Heart right ventricle (tissue), 16 donors: ENCODE measurements around the gene SPAM1. TPM values are rescaled to one million over a fixed set of nuclear protein-coding genes. Genes with fewer than 3 reads are reported as not detected.

ENCODE experiments used
- ATAC-seq, 8 donors: fragments of 200-7000 bp; cut with Tn5 transposase; one replicate each; pipeline ENCODE4 v1.9.1; 2020; ENCODE audit warnings: mild to moderate bottlenecking in 8 of 8, moderate library complexity in 8 of 8, moderate number of reproducible peaks in 1 of 8
- DNase-seq, 2 donors: peaks; one replicate each; pipeline ENCODE4 v3.0.0-alpha.2; 2020
- H3K27ac ChIP-seq, 10 donors: fragments of 200-600 bp; sonication (generic) in 2 of 10; one replicate each; pipeline versions ENCODE4 v1.5.0 to v1.8.0; 2020 to 2022; ENCODE audit warnings: mild to moderate bottlenecking in 3 of 10
- H3K27me3 ChIP-seq, 7 donors: fragments of 200-600 bp; one replicate each; pipeline ENCODE4 v1.8.0; 2021 to 2022; ENCODE audit warnings: mild to moderate bottlenecking in 2 of 7
- H3K36me3 ChIP-seq, 9 donors: fragments of 200-600 bp; sonication (generic) in 1 of 9; one replicate each; pipeline versions ENCODE4 v1.5.0 to v1.8.0; 2020 to 2022; ENCODE audit warnings: mild to moderate bottlenecking in 2 of 9
- H3K4me1 ChIP-seq, 9 donors: fragments of 200-600 bp; sonication (generic) in 1 of 9; one replicate each; pipeline versions ENCODE4 v1.5.0 to v1.8.0; 2020 to 2022; ENCODE audit warnings: mild to moderate bottlenecking in 4 of 9
- H3K4me3 ChIP-seq, 10 donors: fragments of 200-600 bp; sonication (generic) in 2 of 10; one replicate each; pipeline versions ENCODE4 v1.5.0 to v1.8.0; 2020 to 2022; ENCODE audit warnings: mild to moderate bottlenecking in 7 of 10, moderate library complexity in 2 of 10
- H3K9me3 ChIP-seq, 11 donors: fragments of 200-600 bp in 10 of 11; sonication (generic) in 2 of 11; one replicate each; pipeline versions ENCODE4 v1.5.0 to v1.8.0; 2013 to 2022; ENCODE audit warnings: mild to moderate bottlenecking in 2 of 11, control low read depth in 1 of 11, moderate library complexity in 1 of 11
- CTCF ChIP-seq, 9 donors: fragments of 200-600 bp; sonication (generic) in 2 of 9; IDR thresholded peaks; one replicate each; pipeline versions ENCODE4 v1.5.0 to v1.8.0; 2021 to 2022; ENCODE audit warnings: antibody characterized with exemption in 9 of 9, mild to moderate bottlenecking in 5 of 9, moderate library complexity in 1 of 9
- WGBS, 2 donors: extraction: QIAGEN DNeasy Blood & Tissue Kit; methylation state at CpG; one replicate each; pipeline ENCODE4 v1.1.7; 2013; ENCODE audit warnings: inconsistent platforms in 1 of 2; 5-methylcytosine and 5-hydroxymethylcytosine counted together
- intact Hi-C, 10 donors: fragments of 100-400 bp; cut with DNase I; formaldehyde crosslinking; loops; one replicate each; pipeline versions ENCODE4 v1.11.1 to v1.14.2; 2022
- polyA plus RNA-seq, 2 donors: library from polyadenylated mRNA; stranded (reverse); fragments of 200-250 nt; gene quantifications; one replicate each; pipeline ENCODE4 v1.2.3, GENCODE V29; 2013
- total RNA-seq, 10 donors: library from RNA; stranded (reverse); fragmentation: NEBNext Ultra II Directional in 3 of 10; extraction: Animal tissue kit (Norgen Biotek cat#: 25700) in 3 of 10; gene quantifications; one replicate each; pipeline versions ENCODE4 v1.2.1 to v1.2.4, GENCODE V29; 2021 to 2023
- donor health status: Arrhythmogenic right ventricular cardiomyopathy.
- donor health status: ischemic (EF 13 %, LVEDD 7.1; RV severe dilation, severe dysfunction).
- donor health status: healthy with polysubstance abuse.
- donor health status: DM: no; HTN: yes; CAD: no.
- donor health status: DM: no; HTN: no; CAD: no.
- donor health status: ischemic (EF 25% LVEDD 6.9; RV normal size, moderate dysfunction).
- donor health status: ischemic (EF 25% LVEDD 5.7; RV mildly dilated, moderate dysfunction).
- donor health status: healthy.
- donor health status: DM: yes; HTN: yes; CAD: no.
- donor health status: Ischemic cardiomyopathy.
- donor health status: ischemic (EF 35%, LVEDD 5.7; RV mildly dilated, moderate dysfunction).
- donor health status: nonischemic (EF 11% LVEDD 7.7; RV severe dilation, severe dysfunction).
- donor health status: DM: yes; HTN: yes; CAD: no.
- donor health status: PGD.
- donor health status: ischemic (EF 29% LVEDD 5.4; RV normal size, mild dysfunction).
- donor health status: nonischemic (EF 23%, LVEDD 6.1; RV moderate dilation, normal function).

Gene SPAM1
- total and polyA plus RNA-seq, 12 donors, result 0.32 TPM; not detected in 11

- Histone ChIP-seq H3K36me3 (no peaks in the 10 kb centered on the region), H3K27me3 (no peaks in the 10 kb centered on the region), H3K9me3 (no peaks in the 10 kb centered on the region), H3K4me1 (no peaks in the 10 kb centered on the region), H3K27ac (no peak overlapping the region), H3K4me3 (no peak overlapping the region)
- DNase-seq (no peak), ATAC-seq (no peak)
- intact Hi-C loops, result no loop called here
- TF ChIP-seq CTCF (IDR thresholded peaks at IDR 0.05), result no peak
- WGBS, 2 donors, result 54 to 66% methylated on average over 2 of the region's 2 CpGs
Observed at GRCh38 chr7:123993996-123994395, 69.0 kb downstream of the SPAM1 start.

GRCh38 chr7:123994449-123994848 lies 69.4 kb downstream of the SPAM1 start:
- intact Hi-C loops, result no loop called here
- no peak for DNase-seq
- Histone ChIP-seq H3K27me3 (no peaks in the 10 kb centered on the region), H3K27ac (no peak overlapping the region), H3K9me3 (no peaks in the 10 kb centered on the region), H3K36me3 (no peaks in the 10 kb centered on the region), H3K4me1 (no peaks in the 10 kb centered on the region), H3K4me3 (no peak overlapping the region)
- TF ChIP-seq CTCF (IDR thresholded peaks at IDR 0.05), result no peak
- no peak for ATAC-seq

GRCh38 chr7:123995617-123996326 lies 70.7 kb downstream of the SPAM1 start:
- Histone ChIP-seq H3K9me3 (peaks cover 0 to 2% (median 0%) of the 10 kb centered on the region in 11 donors), H3K4me1 (no peaks in the 10 kb centered on the region), H3K36me3 (no peaks in the 10 kb centered on the region), H3K27me3 (no peaks in the 10 kb centered on the region), H3K4me3 (no peak overlapping the region), H3K27ac (no peak overlapping the region)
- intact Hi-C loops, result no loop called here
- ATAC-seq, result no peak
- WGBS, 2 donors, result 92 to 94% methylated on average over 10 of the region's 10 CpGs
- TF ChIP-seq CTCF (IDR thresholded peaks at IDR 0.05), result no peak
- DNase-seq, result no peak

GRCh38 chr7:123996327-123996625 lies 71.2 kb downstream of the SPAM1 start:
- no peak for TF ChIP-seq CTCF (IDR thresholded peaks at IDR 0.05)
- Histone ChIP-seq H3K9me3 (peaks cover 0 to 3% (median 0%) of the 10 kb centered on the region in 11 donors), H3K4me3 (no peak overlapping the region), H3K36me3 (no peaks in the 10 kb centered on the region), H3K27me3 (no peaks in the 10 kb centered on the region), H3K4me1 (no peaks in the 10 kb centered on the region), H3K27ac (no peak overlapping the region)
- intact Hi-C loops, result no loop called here
- DNase-seq (no peak), ATAC-seq (no peak)
- WGBS, 2 donors, result 95 to 98% methylated on average over 6 of the region's 6 CpGs
